Hepatocyte (in vitro differentiated cells): ENCODE measurements around the gene C1orf53.

Source experiments
- EZH2 ChIP-seq: fragments of 200-600 bp; sonication (generic); IDR thresholded peaks from 2 replicates; pipeline ENCODE4 v1.6.1; 2016; ENCODE audit warnings: antibody characterized with exemption, mild to moderate bottlenecking, borderline replicate concordance
- EZH2phosphoT487 ChIP-seq: fragments of 200-600 bp; sonication (generic); IDR thresholded peaks from one replicate; pipeline ENCODE4 v1.6.1; 2018; ENCODE audit warnings: antibody characterized with exemption, mild to moderate bottlenecking, low read depth, moderate library complexity; ENCODE audit not compliant: unreplicated experiment, severe bottlenecking
- TF ChIP-seq, protein P1 (sequence below): fragments of 200-600 bp; sonication (generic); IDR thresholded peaks from 2 replicates; pipeline ENCODE4 v1.5.1; 2016; ENCODE audit warnings: antibody characterized with exemption, mild to moderate bottlenecking; ENCODE audit not compliant: poor library complexity

- TF ChIP-seq, protein P1, sequence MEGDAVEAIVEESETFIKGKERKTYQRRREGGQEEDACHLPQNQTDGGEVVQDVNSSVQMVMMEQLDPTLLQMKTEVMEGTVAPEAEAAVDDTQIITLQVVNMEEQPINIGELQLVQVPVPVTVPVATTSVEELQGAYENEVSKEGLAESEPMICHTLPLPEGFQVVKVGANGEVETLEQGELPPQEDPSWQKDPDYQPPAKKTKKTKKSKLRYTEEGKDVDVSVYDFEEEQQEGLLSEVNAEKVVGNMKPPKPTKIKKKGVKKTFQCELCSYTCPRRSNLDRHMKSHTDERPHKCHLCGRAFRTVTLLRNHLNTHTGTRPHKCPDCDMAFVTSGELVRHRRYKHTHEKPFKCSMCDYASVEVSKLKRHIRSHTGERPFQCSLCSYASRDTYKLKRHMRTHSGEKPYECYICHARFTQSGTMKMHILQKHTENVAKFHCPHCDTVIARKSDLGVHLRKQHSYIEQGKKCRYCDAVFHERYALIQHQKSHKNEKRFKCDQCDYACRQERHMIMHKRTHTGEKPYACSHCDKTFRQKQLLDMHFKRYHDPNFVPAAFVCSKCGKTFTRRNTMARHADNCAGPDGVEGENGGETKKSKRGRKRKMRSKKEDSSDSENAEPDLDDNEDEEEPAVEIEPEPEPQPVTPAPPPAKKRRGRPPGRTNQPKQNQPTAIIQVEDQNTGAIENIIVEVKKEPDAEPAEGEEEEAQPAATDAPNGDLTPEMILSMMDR = no peak
- TF ChIP-seq EZH2 = peak; percentile 90
- TF ChIP-seq EZH2phosphoT487 = peak; percentile 19
Observed at GRCh38 chr1:197911857-197912696, 9.6 kb downstream of the C1orf53 start.
